ENCODE measurements around the gene ELL2.

DNA sequence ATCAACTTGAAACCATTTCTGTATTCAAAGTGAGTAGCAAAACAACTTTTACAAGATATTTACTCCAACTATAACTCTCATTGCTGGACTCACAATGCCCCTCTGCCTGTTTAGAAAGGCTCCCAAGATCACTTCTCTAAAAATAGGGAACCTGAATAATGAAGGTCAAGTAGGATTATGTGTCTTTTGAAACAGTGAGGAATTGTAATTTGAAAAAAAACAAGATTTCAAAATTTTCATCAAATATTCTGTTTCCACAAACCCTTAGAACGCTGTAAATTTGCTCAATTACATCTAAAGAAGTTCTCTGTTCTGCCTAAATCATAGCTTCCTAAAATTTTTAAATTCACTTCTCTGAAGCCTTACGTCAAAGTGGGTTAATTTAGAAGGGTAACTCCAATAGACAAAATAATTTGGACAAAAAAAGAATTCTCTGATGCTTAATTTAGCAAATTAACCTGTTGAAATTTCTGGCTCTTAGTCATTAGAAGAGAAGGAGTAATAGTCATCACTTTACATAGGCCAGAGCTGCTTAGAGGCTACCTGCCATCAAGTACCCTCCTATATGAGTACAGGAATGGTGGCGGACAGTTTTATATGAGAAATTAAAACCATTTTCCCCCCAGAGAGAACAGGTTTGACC is 4.0 kb downstream of the ELL2 start:
- TF ChIP-seq, protein P1, sequence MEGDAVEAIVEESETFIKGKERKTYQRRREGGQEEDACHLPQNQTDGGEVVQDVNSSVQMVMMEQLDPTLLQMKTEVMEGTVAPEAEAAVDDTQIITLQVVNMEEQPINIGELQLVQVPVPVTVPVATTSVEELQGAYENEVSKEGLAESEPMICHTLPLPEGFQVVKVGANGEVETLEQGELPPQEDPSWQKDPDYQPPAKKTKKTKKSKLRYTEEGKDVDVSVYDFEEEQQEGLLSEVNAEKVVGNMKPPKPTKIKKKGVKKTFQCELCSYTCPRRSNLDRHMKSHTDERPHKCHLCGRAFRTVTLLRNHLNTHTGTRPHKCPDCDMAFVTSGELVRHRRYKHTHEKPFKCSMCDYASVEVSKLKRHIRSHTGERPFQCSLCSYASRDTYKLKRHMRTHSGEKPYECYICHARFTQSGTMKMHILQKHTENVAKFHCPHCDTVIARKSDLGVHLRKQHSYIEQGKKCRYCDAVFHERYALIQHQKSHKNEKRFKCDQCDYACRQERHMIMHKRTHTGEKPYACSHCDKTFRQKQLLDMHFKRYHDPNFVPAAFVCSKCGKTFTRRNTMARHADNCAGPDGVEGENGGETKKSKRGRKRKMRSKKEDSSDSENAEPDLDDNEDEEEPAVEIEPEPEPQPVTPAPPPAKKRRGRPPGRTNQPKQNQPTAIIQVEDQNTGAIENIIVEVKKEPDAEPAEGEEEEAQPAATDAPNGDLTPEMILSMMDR (IDR thresholded peaks at IDR 0.05), result no peak
- no peak for TF ChIP-seq POLR2A (IDR thresholded peaks at IDR 0.05)
- TF ChIP-seq POLR2AphosphoS5 (IDR thresholded peaks at IDR 0.05), result no peak

Data from prostate gland (tissue), 2 donors.